ENCODE measurements around the gene TPRG1.

The TPRG1 gene

DNA sequence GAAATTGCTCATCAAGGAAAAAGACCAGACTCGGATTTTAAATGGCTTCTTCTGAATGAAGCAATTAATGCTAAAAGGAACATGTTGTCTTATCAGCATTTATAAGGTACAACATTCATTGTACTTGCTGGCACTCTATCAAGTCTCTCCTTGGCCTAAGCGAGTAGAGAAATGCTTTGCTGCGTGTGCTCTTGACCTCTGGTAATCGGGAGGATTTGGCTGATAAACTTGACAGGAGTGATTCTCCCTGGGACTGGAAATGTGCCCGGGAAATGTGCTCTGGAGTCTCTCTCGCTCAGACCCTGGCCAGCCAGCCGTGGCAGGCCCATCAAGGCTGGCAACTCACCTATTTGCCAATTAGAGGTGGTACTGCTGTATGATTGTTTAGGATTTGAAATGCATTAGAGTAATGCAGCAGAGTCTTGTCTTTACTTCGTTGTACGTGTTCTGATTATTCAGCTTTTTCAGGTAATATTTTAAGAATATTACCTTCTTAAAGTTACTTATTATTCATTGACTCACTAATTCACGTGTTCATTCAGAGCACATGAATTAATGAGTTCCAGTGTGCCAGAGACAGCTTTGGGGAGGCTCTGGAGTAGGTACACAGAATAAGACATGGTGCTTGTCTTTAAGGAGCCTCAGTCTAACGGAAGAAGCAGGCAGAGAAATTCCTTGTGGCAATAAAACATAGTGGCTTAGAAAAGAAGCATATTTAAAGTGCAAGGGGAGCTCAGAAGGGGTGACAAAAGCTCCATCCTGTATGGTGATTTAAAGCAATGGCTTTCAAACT is 48.0 kb upstream of the TPRG1 start:
- no peak for DNase-seq (ENCODE audit: low read depth in 1 of 2, low spot score in 1 of 2)
- Histone ChIP-seq H3K27me3 (ENCODE audit: insufficient read depth, poor library complexity, severe bottlenecking) (no peaks in the 10 kb centered on the region), H3K4me3 (replicated peaks; ENCODE audit: insufficient read depth, low read length) (no peak overlapping the region), H3K27ac (replicated peaks) (no peak overlapping the region)
- TF ChIP-seq GABPA (IDR thresholded peaks at IDR 0.05; ENCODE audit: low read depth) (no peak), SPI1 (IDR thresholded peaks at IDR 0.05; ENCODE audit: borderline replicate concordance, low read depth) (no peak), REST (IDR thresholded peaks at IDR 0.05; ENCODE audit: insufficient replicate concordance, low read depth) (no peak), POLR2AphosphoS5 (IDR thresholded peaks at IDR 0.05; ENCODE audit: low read depth) (no peak)
- TF ChIP-seq, protein P1, sequence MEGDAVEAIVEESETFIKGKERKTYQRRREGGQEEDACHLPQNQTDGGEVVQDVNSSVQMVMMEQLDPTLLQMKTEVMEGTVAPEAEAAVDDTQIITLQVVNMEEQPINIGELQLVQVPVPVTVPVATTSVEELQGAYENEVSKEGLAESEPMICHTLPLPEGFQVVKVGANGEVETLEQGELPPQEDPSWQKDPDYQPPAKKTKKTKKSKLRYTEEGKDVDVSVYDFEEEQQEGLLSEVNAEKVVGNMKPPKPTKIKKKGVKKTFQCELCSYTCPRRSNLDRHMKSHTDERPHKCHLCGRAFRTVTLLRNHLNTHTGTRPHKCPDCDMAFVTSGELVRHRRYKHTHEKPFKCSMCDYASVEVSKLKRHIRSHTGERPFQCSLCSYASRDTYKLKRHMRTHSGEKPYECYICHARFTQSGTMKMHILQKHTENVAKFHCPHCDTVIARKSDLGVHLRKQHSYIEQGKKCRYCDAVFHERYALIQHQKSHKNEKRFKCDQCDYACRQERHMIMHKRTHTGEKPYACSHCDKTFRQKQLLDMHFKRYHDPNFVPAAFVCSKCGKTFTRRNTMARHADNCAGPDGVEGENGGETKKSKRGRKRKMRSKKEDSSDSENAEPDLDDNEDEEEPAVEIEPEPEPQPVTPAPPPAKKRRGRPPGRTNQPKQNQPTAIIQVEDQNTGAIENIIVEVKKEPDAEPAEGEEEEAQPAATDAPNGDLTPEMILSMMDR (IDR thresholded peaks at IDR 0.05; ENCODE audit: insufficient read depth, low read length) = no peak

DNA sequence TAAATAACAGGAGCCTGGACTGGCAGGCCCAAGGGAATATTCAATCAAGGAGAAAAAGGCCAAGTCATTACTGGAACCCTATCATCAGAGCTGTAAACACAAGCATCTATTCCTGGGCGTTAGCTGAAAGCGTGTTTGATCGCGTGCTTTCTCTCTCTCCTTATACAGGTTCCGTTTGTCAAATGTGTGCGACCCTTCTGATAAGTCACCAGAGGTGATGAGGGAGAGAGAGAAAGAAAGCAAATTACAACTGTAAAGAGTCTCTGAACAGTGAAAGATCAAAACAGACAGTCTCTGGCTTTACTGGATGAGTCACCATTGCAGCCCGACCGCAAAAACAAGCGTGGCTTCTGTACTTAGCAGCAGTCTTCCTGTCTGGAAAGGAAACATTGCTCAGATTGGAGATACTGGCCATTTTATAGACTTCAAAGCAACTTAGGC is 39.5 kb upstream of the TPRG1 start:
- DNase-seq (ENCODE audit: low read depth in 1 of 2, low spot score in 1 of 2) = peak; percentile 55 to 76

DNA sequence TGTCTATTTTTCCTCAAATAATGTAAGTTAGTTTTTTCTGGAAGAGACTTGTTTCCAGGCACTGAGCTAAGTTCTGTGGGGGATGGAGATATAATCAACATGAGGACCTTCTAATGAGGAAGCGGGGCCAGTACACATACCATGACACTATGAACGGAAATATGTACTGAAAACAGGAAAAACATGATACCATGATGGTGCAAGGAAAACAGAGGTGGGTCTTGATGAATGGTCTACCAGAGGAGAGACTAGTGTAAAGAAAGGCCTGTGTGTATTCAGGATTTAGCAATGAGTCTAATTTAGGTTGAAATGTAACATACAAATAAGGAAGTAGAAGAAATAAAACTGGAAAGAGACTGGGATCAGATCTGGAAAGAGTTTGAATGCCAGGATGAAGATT is 38.9 kb upstream of the TPRG1 start:
- DNase-seq (ENCODE audit: low read depth in 1 of 2, low spot score in 1 of 2) = no peak
- Histone ChIP-seq H3K27me3 (ENCODE audit: insufficient read depth, poor library complexity, severe bottlenecking) (no peaks in the 10 kb centered on the region), H3K27ac (replicated peaks) (no peak overlapping the region), H3K4me3 (replicated peaks; ENCODE audit: insufficient read depth, low read length) (no peak overlapping the region)
- TF ChIP-seq GABPA (IDR thresholded peaks at IDR 0.05; ENCODE audit: low read depth) = no peak
- no peak for TF ChIP-seq REST (IDR thresholded peaks at IDR 0.05; ENCODE audit: insufficient replicate concordance, low read depth)
- TF ChIP-seq, protein P1 (IDR thresholded peaks at IDR 0.05; ENCODE audit: insufficient read depth, low read length) = no peak
- TF ChIP-seq POLR2AphosphoS5 (IDR thresholded peaks at IDR 0.05; ENCODE audit: low read depth) = no peak
- TF ChIP-seq SPI1 (IDR thresholded peaks at IDR 0.05; ENCODE audit: borderline replicate concordance, low read depth) = no peak

More for the DNA sequence above, 39.5 kb upstream of the TPRG1 start:
- no peaks in the 10 kb centered on the region for H3K27me3 ChIP-seq (ENCODE audit: insufficient read depth, poor library complexity, severe bottlenecking)
- TF ChIP-seq POLR2AphosphoS5 (IDR thresholded peaks at IDR 0.05; ENCODE audit: low read depth) (peak; percentile 39; the same call in 1 of the 2 replicates), REST (IDR thresholded peaks at IDR 0.05; ENCODE audit: insufficient replicate concordance, low read depth) (no peak)
- no peak overlapping the region for H3K4me3 ChIP-seq (replicated peaks; ENCODE audit: insufficient read depth, low read length)
- H3K27ac ChIP-seq (replicated peaks) = no peak overlapping the region; the same call in 1 of the 2 replicates
